H9 (cell line): ENCODE results near the gene DSG2. TPM values are rescaled to one million over a fixed set of nuclear protein-coding genes. Genes with fewer than 3 reads are reported as not detected.

Source experiments
- DNase-seq: peaks from one replicate; pipeline ENCODE4 v3.0.0-alpha.2; 2017
- H2AFZ ChIP-seq: one replicate; pipeline ENCODE4 v1.6.1; 2013; ENCODE audit warnings: mild to moderate bottlenecking, low read length, control low read depth, moderate library complexity
- H2AK5ac ChIP-seq: 2 replicates; pipeline ENCODE4 v1.6.1; 2013; ENCODE audit warnings: low read length, control low read depth, mixed read lengths; ENCODE audit not compliant: insufficient read length
- H2BK120ac ChIP-seq: one replicate; pipeline ENCODE4 v1.6.1; 2013; ENCODE audit warnings: low read depth, mild to moderate bottlenecking, low read length, control low read depth, inconsistent platforms; ENCODE audit not compliant: poor library complexity, severe bottlenecking
- H2BK12ac ChIP-seq: 2 replicates; pipeline ENCODE4 v1.6.1; 2013; ENCODE audit warnings: low read length, control low read depth, mixed read lengths, low read depth; ENCODE audit not compliant: insufficient read length
- H2BK15ac ChIP-seq: 2 replicates; pipeline ENCODE4 v1.6.1; 2013; ENCODE audit warnings: low read depth, low read length, control low read depth
- H2BK20ac ChIP-seq: one replicate; pipeline ENCODE4 v1.6.1; 2013; ENCODE audit warnings: low read depth, mild to moderate bottlenecking, low read length, control low read depth, inconsistent platforms; ENCODE audit not compliant: poor library complexity, severe bottlenecking
- H2BK5ac ChIP-seq: 2 replicates; pipeline ENCODE4 v1.6.1; 2013; ENCODE audit warnings: low read length, control low read depth, mixed read lengths; ENCODE audit not compliant: insufficient read length
- H3K14ac ChIP-seq: 2 replicates; pipeline ENCODE4 v1.6.1; 2013; ENCODE audit warnings: low read length, control low read depth; ENCODE audit not compliant: insufficient read depth
- H3K18ac ChIP-seq: 2 replicates; pipeline ENCODE4 v1.6.1; 2013; ENCODE audit warnings: low read depth, mild to moderate bottlenecking, mixed read lengths, low read length, control low read depth; ENCODE audit not compliant: insufficient read length
- H3K23ac ChIP-seq: 2 replicates; pipeline ENCODE4 v1.6.1; 2013; ENCODE audit warnings: low read length, control low read depth, mixed read lengths, low read depth; ENCODE audit not compliant: insufficient read length
- H3K23me2 ChIP-seq: 2 replicates; pipeline ENCODE4 v1.6.1; 2013; ENCODE audit warnings: low read depth, mild to moderate bottlenecking, mixed read lengths, low read length, control low read depth; ENCODE audit not compliant: insufficient read length, poor library complexity, severe bottlenecking
- H3K27ac ChIP-seq: 2 replicates; pipeline ENCODE4 v1.5.1; 2013; ENCODE audit warnings: low read length, control low read depth, mixed read lengths, low read depth; ENCODE audit not compliant: insufficient read length
- H3K27me3 ChIP-seq: 2 replicates; pipeline ENCODE4 v1.6.1; 2013; ENCODE audit warnings: low read length, control low read depth, inconsistent platforms; ENCODE audit not compliant: insufficient read depth
- H3K4ac ChIP-seq: 2 replicates; pipeline ENCODE4 v1.6.1; 2013; ENCODE audit warnings: low read depth, mild to moderate bottlenecking, control low read depth, inconsistent platforms, low read length, moderate library complexity
- H3K4me1 ChIP-seq: 2 replicates; pipeline ENCODE4 v1.6.1; 2013; ENCODE audit warnings: low read length, control low read depth, inconsistent platforms; ENCODE audit not compliant: insufficient read depth
- H3K4me2 ChIP-seq: 2 replicates; pipeline ENCODE4 v1.6.1; 2013; ENCODE audit warnings: low read length, control low read depth, mixed read lengths; ENCODE audit not compliant: insufficient read length, insufficient read depth
- H3K56ac ChIP-seq: 2 replicates; pipeline ENCODE4 v1.6.1; 2013; ENCODE audit warnings: low read depth, mild to moderate bottlenecking, mixed read lengths, low read length, control low read depth; ENCODE audit not compliant: insufficient read length
- H3K79me1 ChIP-seq: 2 replicates; pipeline ENCODE4 v1.6.1; 2013; ENCODE audit warnings: low read depth, mild to moderate bottlenecking, moderate library complexity, low read length, control low read depth, inconsistent platforms; ENCODE audit not compliant: insufficient read depth, poor library complexity, severe bottlenecking
- H3K79me2 ChIP-seq: 2 replicates; pipeline ENCODE4 v1.6.1; 2013; ENCODE audit warnings: low read length, control low read depth, inconsistent platforms; ENCODE audit not compliant: insufficient read depth
- H3K9ac ChIP-seq: 2 replicates; pipeline ENCODE4 v1.6.1; 2013; ENCODE audit warnings: low read length, control low read depth, mixed read lengths; ENCODE audit not compliant: insufficient read length; ENCODE audit errors: extremely low read depth
- H3K9me3 ChIP-seq: one replicate; pipeline ENCODE4 v1.6.1; 2013; ENCODE audit warnings: low read depth, low read length, inconsistent platforms; ENCODE audit not compliant: control insufficient read depth
- H3T11ph ChIP-seq: one replicate; pipeline ENCODE4 v1.6.1; 2013; ENCODE audit warnings: mild to moderate bottlenecking, low read length, control low read depth, inconsistent platforms
- H4K20me1 ChIP-seq: one replicate; pipeline ENCODE4 v1.6.1; 2013; ENCODE audit not compliant: control insufficient read depth, insufficient read length, insufficient read depth
- H4K5ac ChIP-seq: 2 replicates; pipeline ENCODE4 v1.6.1; 2013; ENCODE audit warnings: low read depth, mild to moderate bottlenecking, mixed read lengths, low read length, control low read depth; ENCODE audit not compliant: insufficient read length
- H4K8ac ChIP-seq: replicated peaks from 2 replicates; pipeline ENCODE4 v1.6.1; 2013; ENCODE audit warnings: low read length, control low read depth, mixed read lengths, low read depth; ENCODE audit not compliant: insufficient read length
- H4K91ac ChIP-seq: 2 replicates; pipeline ENCODE4 v1.6.1; 2013; ENCODE audit warnings: low read depth, mild to moderate bottlenecking, moderate library complexity, mixed read lengths, low read length, control low read depth; ENCODE audit not compliant: insufficient read length
- H3K27ac Mint-ChIP-seq, 3 experiments: 2 replicates in 2 of 3; 3 replicates in 1 of 3; pipeline ENCODE4 v1.8.0; 2020 to 2021; ENCODE audit warnings: mixed read lengths in 3 of 3, mild to moderate bottlenecking in 1 of 3, moderate library complexity in 1 of 3
- H3K27me3 Mint-ChIP-seq: 2 replicates; pipeline ENCODE4 v1.8.0; 2021; ENCODE audit warnings: low read depth, mild to moderate bottlenecking, moderate library complexity, mixed read lengths
- H3K36me3 Mint-ChIP-seq, 3 experiments: 2 replicates in 2 of 3; 3 replicates in 1 of 3; pipeline ENCODE4 v1.8.0; 2020 to 2021; ENCODE audit warnings: low read depth in 3 of 3, mixed read lengths in 3 of 3; ENCODE audit not compliant: insufficient read depth in 1 of 3
- H3K4me1 Mint-ChIP-seq, 2 experiments: 2 replicates each; pipeline ENCODE4 v1.8.0; 2020; ENCODE audit warnings: mixed read lengths in 2 of 2
- H3K4me3 Mint-ChIP-seq, 2 experiments: 2 replicates in 1 of 2; 3 replicates in 1 of 2; pipeline ENCODE4 v1.8.0; 2020 to 2021; ENCODE audit warnings: mild to moderate bottlenecking in 2 of 2, mixed read lengths in 2 of 2, moderate library complexity in 1 of 2
- H3K9me3 Mint-ChIP-seq, 2 experiments: 2 replicates in 1 of 2; 3 replicates in 1 of 2; pipeline ENCODE4 v1.8.0; 2020; ENCODE audit warnings: mild to moderate bottlenecking in 2 of 2, mixed read lengths in 2 of 2, moderate library complexity in 1 of 2
- CTCF ChIP-seq: fragments of 200-600 bp; sonication (generic); conservative IDR thresholded peaks from 3 replicates; pipeline ENCODE4 v1.8.0; 2021; ENCODE audit warnings: antibody characterized with exemption, mild to moderate bottlenecking
- WGBS: extraction: QIAGEN DNeasy Blood & Tissue Kit; methylation state at CpG from one replicate; pipeline ENCODE4 v1.1.7; 2013; ENCODE audit warnings: missing lambda C conversion rate, low lambda C conversion rate, mixed read lengths; ENCODE audit not compliant: insufficient read length; ENCODE audit errors: extremely low coverage; 5-methylcytosine and 5-hydroxymethylcytosine counted together
- total RNA-seq: library from RNA; stranded (reverse); gene quantifications from 2 replicates; pipeline ENCODE4 v1.2.1, GENCODE V29; 2021

Gene DSG2
- total RNA-seq, 1 experiment from 2014 or later: 107 TPM

DNA sequence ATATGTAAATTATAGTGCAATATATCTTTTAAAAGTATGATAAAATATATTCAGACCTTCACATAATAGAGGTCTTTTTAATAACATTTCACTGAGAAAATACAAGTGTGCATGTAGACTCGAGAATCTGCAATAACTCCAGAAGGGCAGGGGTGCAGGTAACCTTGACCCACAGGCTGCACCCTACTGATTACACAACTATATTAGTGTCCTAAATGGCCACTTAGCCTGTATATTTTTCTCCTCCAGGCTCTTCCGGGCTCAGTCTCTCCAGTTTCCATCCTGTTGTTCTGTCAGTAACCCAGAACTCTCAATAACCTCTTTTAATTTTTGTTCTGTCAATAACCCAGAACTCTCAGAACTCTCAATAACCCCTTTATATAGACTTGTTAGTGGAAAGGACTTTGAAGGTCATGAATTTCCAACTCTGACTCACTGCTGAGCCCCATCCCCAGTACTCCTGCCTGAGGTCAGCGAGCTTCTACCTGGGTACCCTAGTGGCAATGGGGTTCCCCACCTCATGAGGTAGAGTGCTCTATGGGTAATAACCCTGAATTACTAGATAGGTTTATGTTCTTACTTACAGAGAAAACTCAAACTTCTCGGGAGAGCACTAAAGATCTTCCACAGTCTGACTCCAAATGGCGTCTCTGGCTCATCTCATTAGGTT lies 85.3 kb downstream of the DSG2 start:
- no peak overlapping the region for H2BK12ac ChIP-seq
- H3K4me1 Mint-ChIP-seq: peaks cover 0 to 2% of the 10 kb centered on the region in 2 experiments; a peak in 1 of 4 replicates
- H3K23me2 ChIP-seq: no peaks in the 10 kb centered on the region
- H2AK5ac ChIP-seq: no peak overlapping the region
- no peaks in the 10 kb centered on the region for H3K36me3 Mint-ChIP-seq
- DNase-seq: no peak
- no peak overlapping the region for H3K4me3 Mint-ChIP-seq
- no peaks in the 10 kb centered on the region for H3K27me3 Mint-ChIP-seq
- H2BK5ac ChIP-seq: no peak overlapping the region
- H3K18ac ChIP-seq: no peak overlapping the region
- H4K8ac ChIP-seq: no peak overlapping the region
- no peak overlapping the region for H2BK120ac ChIP-seq
- no peak overlapping the region for H2BK20ac ChIP-seq
- no peak overlapping the region for H4K91ac ChIP-seq
- H2AFZ ChIP-seq: no peak overlapping the region
- no peak overlapping the region for H3K4ac ChIP-seq
- no peak overlapping the region for H2BK15ac ChIP-seq
- H3K9me3 Mint-ChIP-seq: no peaks in the 10 kb centered on the region
- H3K23ac ChIP-seq: no peak overlapping the region
- H3K27me3 ChIP-seq: no peaks in the 10 kb centered on the region
- H3T11ph ChIP-seq: no peak overlapping the region
- no peak overlapping the region for H3K14ac ChIP-seq
- H4K5ac ChIP-seq: no peak overlapping the region
- no peaks in the 10 kb centered on the region for H3K4me1 ChIP-seq
- H3K4me2 ChIP-seq: no peak overlapping the region
- TF ChIP-seq CTCF: no peak
- H3K9ac ChIP-seq: no peak overlapping the region
- H3K79me2 ChIP-seq: no peaks in the 10 kb centered on the region
- no peaks in the 10 kb centered on the region for H4K20me1 ChIP-seq
- WGBS: no CpG with 5 or more reads among the region's 5 CpGs
- H3K79me1 ChIP-seq: no peaks in the 10 kb centered on the region
- no peak overlapping the region for H3K27ac ChIP-seq
- no peak overlapping the region for H3K56ac ChIP-seq
- no peaks in the 10 kb centered on the region for H3K9me3 ChIP-seq
- no peak overlapping the region for H3K27ac Mint-ChIP-seq
